GM19397 (cell line): Measurements from ENCODE around the gene THAP9.
"Not testable (repeated sequence)": the region's sequence is repeated elsewhere in the genome, so short reads cannot be mapped to it uniquely, and the experiment has no call there.

ENCODE experiments used
- ATAC-seq: cut with Tn5 transposase; IDR thresholded peaks from one replicate; pipeline ENCODE4 v1.9.1; 2021; ENCODE audit warnings: mild to moderate bottlenecking, moderate library complexity; ENCODE audit not compliant: unreplicated experiment

Gene THAP9

GRCh38 chr4:82891707-82892466 is 8.6 kb upstream of the THAP9 start:
- no peak for ATAC-seq

- ATAC-seq: no peak
Measured at GRCh38 chr4:82892467-82892802, 8.1 kb upstream of the THAP9 start.

GRCh38 chr4:82893942-82894341 is 6.6 kb upstream of the THAP9 start:
- no peak for ATAC-seq

- no peak for ATAC-seq
Measured at GRCh38 chr4:82896755-82897154, 3.8 kb upstream of the THAP9 start.

- ATAC-seq: no peak
Measured at GRCh38 chr4:82898322-82899243, 2.0 kb upstream of the THAP9 start.

- no peak for ATAC-seq
Measured at GRCh38 chr4:82899374-82900065, 1.0 kb upstream of the THAP9 start.

GRCh38 chr4:82900066-82900410 is 497 bp upstream of the THAP9 start:
- ATAC-seq: peak; percentile 2

GRCh38 chr4:82901183-82901718 is 716 bp downstream of the THAP9 start:
- no peak for ATAC-seq

GRCh38 chr4:82903737-82904136 is 3.2 kb downstream of the THAP9 start:
- ATAC-seq: no peak

- peak; percentile 33 for ATAC-seq
Measured at GRCh38 chr4:82905205-82905604, 4.7 kb downstream of the THAP9 start.

GRCh38 chr4:82906469-82906868 is 5.9 kb downstream of the THAP9 start:
- no peak for ATAC-seq

GRCh38 chr4:82909326-82909725 is 8.8 kb downstream of the THAP9 start:
- no peak for ATAC-seq

GRCh38 chr4:82913305-82913704 is 12.8 kb downstream of the THAP9 start:
- ATAC-seq: no peak

- ATAC-seq: not testable (repeated sequence)
Measured at GRCh38 chr4:82913968-82914367, 13.4 kb downstream of the THAP9 start.

GRCh38 chr4:82918091-82918490 is 17.6 kb downstream of the THAP9 start:
- no peak for ATAC-seq

GRCh38 chr4:82919386-82919785 is 18.9 kb downstream of the THAP9 start:
- ATAC-seq: no peak

GRCh38 chr4:82921795-82922194 is 21.3 kb downstream of the THAP9 start:
- no peak for ATAC-seq

- no peak for ATAC-seq
Measured at GRCh38 chr4:82930848-82931755, 30.6 kb downstream of the THAP9 start.

GRCh38 chr4:82934441-82934840 is 33.9 kb downstream of the THAP9 start:
- ATAC-seq: no peak

GRCh38 chr4:82939414-82939813 is 38.9 kb downstream of the THAP9 start:
- ATAC-seq: no peak
